ENCODE data around the gene NAT8L.

DNA sequence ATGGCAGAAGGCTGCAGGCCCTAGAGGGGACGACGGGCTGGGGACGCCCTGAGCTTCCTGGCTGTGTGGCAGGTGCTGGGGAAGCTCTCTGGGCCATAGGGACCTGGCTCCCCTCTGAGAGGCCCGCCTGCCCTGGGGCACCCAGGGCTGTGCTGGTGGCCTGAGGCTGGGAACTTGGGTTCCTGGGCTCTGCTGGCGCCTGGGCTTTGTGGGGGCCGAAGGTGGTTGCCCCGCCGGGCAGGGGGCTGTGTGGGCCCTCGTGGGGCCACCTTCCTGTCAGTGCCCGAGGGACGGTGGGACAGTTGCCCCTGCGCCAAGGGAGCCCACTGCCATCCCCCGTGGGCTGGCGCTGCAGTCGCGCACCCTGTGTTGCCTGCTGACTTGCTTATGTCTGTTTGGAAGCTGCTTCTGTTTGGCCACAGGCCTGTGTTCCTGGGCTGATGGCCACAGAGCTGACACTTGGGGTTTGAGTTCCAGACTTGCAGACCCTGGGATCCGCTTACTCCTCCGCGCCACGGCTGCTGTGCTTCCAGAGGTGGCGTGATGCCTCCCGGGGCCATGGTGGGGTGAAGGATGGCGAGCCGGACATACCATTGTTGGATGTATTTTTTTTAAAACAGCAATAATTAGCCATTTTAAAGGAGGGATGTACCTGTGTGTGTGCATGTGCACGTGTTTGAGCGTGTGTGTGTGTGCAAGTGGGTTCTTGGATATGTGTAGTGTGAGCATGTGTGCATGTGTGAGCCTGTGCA is 8.5 kb downstream of the NAT8L start:
- TF ChIP-seq POLR2A (IDR thresholded peaks at IDR 0.05) (no peak), CTCF (IDR thresholded peaks at IDR 0.05) (no peak)

Measured in breast epithelium (tissue), 3 donors.